ENCODE results near the gene PCDHGA1. TPM values are rescaled to one million over a fixed set of nuclear protein-coding genes. Genes with fewer than 3 reads are reported as not detected.

Gene PCDHGA1
- total RNA-seq, 1 experiment from 2014 or later, result 0.35 TPM

DNA sequence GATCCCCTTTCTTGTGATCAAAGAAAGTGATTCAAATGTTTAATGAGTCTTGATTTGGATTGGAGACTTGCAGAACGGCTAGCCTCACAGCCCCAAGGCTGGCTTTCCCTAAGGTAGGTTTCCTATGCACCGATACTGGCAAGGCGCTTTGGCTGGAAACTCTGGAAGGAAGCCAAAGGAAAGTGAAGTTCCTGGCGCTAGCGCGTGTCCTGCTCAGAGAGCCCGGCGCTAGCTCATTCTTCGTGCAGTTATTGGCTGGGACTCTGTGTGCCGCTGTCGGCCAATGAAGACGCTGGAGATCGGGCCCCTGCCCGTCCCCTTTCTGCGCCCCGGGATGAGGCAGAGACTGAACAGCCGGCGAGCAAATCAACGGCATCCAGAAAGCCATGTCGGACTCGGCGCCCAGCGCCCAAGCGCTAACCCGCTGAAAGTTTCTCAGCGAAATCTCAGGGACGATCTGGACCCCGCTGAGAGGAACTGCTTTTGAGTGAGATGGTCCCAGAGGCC lies 145.4 kb downstream of the PCDHGA1 start, which contains the start of gene PCDHGC3:
Gene PCDHGC3, plus strand, starts transcription at position 342 of the 507 bp plus-strand sequence. Its CDS starts 151 bp downstream, at position 493.
- H3K36me3 Mint-ChIP-seq (ENCODE audit: insufficient read depth, unreplicated experiment), result peaks cover 28% of the 10 kb centered on the region
- no TSS peak for BruUV-seq (replicated peaks)
- TF ChIP-seq, protein P1, sequence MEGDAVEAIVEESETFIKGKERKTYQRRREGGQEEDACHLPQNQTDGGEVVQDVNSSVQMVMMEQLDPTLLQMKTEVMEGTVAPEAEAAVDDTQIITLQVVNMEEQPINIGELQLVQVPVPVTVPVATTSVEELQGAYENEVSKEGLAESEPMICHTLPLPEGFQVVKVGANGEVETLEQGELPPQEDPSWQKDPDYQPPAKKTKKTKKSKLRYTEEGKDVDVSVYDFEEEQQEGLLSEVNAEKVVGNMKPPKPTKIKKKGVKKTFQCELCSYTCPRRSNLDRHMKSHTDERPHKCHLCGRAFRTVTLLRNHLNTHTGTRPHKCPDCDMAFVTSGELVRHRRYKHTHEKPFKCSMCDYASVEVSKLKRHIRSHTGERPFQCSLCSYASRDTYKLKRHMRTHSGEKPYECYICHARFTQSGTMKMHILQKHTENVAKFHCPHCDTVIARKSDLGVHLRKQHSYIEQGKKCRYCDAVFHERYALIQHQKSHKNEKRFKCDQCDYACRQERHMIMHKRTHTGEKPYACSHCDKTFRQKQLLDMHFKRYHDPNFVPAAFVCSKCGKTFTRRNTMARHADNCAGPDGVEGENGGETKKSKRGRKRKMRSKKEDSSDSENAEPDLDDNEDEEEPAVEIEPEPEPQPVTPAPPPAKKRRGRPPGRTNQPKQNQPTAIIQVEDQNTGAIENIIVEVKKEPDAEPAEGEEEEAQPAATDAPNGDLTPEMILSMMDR (IDR thresholded peaks at IDR 0.05; ENCODE audit: unreplicated experiment), result peak; percentile 55
- ChIA-PET POLR2A (interaction anchor here (0.6 to 4.5 kb wide), 19 partner anchors 11 to 435 kb away, joined by 3 to 82 read pairs (median 6); partner anchors contain the start of genes PCDHGA10, PCDHGC5 and TAF7), CTCF (interaction anchor here (0.6 to 4.8 kb wide), 32 partner anchors 8 to 602 kb away, joined by 3 to 75 read pairs (median 5); partner anchors contain the start of genes DIAPH1, PCDHB10, PCDHB14 and PCDHGA10)
- H3K9me3 Mint-ChIP-seq (ENCODE audit: unreplicated experiment), result no peaks in the 10 kb centered on the region
- peak; percentile 98 for DNase-seq (ENCODE audit: unreplicated experiment)
- no peaks in the 10 kb centered on the region for H3K27me3 Mint-ChIP-seq (ENCODE audit: insufficient read depth, unreplicated experiment)
- peak within 1 kb of the TSS; percentile 84 for H3K27ac Mint-ChIP-seq (ENCODE audit: low read depth, unreplicated experiment)
- peaks cover 18% of the 10 kb centered on the region for H3K4me1 Mint-ChIP-seq (ENCODE audit: insufficient read depth, unreplicated experiment)
- intact Hi-C loops (cut with micrococcal nuclease), result loop anchor here (1.0 to 2.0 kb wide), 4 partner anchors 34 to 253 kb away; partner anchors contain the start of gene PCDHB14
- H3K4me3 Mint-ChIP-seq (ENCODE audit: unreplicated experiment), result peak within 1 kb of the TSS; percentile 94

DNA sequence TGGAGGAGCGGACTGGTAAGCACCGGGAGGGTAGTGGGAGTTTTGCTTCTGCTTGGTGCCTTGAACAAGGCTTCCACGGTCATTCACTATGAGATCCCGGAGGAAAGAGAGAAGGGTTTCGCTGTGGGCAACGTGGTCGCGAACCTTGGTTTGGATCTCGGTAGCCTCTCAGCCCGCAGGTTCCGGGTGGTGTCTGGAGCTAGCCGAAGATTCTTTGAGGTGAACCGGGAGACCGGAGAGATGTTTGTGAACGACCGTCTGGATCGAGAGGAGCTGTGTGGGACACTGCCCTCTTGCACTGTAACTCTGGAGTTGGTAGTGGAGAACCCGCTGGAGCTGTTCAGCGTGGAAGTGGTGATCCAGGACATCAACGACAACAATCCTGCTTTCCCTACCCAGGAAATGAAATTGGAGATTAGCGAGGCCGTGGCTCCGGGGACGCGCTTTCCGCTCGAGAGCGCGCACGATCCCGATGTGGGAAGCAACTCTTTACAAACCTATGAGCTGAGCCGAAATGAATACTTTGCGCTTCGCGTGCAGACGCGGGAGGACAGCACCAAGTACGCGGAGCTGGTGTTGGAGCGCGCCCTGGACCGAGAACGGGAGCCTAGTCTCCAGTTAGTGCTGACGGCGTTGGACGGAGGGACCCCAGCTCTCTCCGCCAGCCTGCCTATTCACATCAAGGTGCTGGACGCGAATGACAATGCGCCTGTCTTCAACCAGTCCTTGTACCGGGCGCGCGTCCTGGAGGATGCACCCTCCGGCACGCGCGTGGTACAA lies 146.0 kb downstream of the PCDHGA1 start:
- peaks cover 18% of the 10 kb centered on the region for H3K4me1 Mint-ChIP-seq (ENCODE audit: insufficient read depth, unreplicated experiment)
- no peaks in the 10 kb centered on the region for H3K27me3 Mint-ChIP-seq (ENCODE audit: insufficient read depth, unreplicated experiment)
- TF ChIP-seq, protein P1 (IDR thresholded peaks at IDR 0.05; ENCODE audit: unreplicated experiment), result no peak
- DNase-seq (ENCODE audit: unreplicated experiment), result peak; percentile 58
- ChIA-PET POLR2A (interaction anchor here (0.6 to 4.5 kb wide), 18 partner anchors 8 to 251 kb away, joined by 3 to 82 read pairs (median 6); partner anchors contain the start of genes PCDHGA12, PCDHGC4 and TAF7), CTCF (interaction anchor here (0.6 to 4.8 kb wide), 29 partner anchors 11 to 602 kb away, joined by 3 to 75 read pairs (median 6); partner anchors contain the start of genes DIAPH1, PCDHB10, PCDHB14 and PCDHGA10)
- no peaks in the 10 kb centered on the region for H3K9me3 Mint-ChIP-seq (ENCODE audit: unreplicated experiment)
- peaks cover 31% of the 10 kb centered on the region for H3K36me3 Mint-ChIP-seq (ENCODE audit: insufficient read depth, unreplicated experiment)
- TSS peak; percentile 53 for BruUV-seq (replicated peaks)
- intact Hi-C loops (cut with micrococcal nuclease), result loop anchor here (1.0 kb wide), 1 partner anchor 48 kb away; no protein-coding TSS in a partner anchor
- H3K4me3 Mint-ChIP-seq (ENCODE audit: unreplicated experiment), result peak overlapping the region; percentile 94
- peak overlapping the region; percentile 84 for H3K27ac Mint-ChIP-seq (ENCODE audit: low read depth, unreplicated experiment)

GRCh38 chr5:141477044-141477575 lies 146.8 kb downstream of the PCDHGA1 start:
- ChIA-PET POLR2A (interaction anchor here (0.6 to 4.5 kb wide), 15 partner anchors 7 to 752 kb away, joined by 3 to 82 read pairs (median 7); partner anchors contain the start of genes PCDHGA12, PCDHGC4 and TAF7), CTCF (interaction anchor here (0.6 to 4.8 kb wide), 19 partner anchors 12 to 731 kb away, joined by 3 to 75 read pairs (median 5); partner anchors contain the start of genes PCDHGA10 and PCDHGA12)
- Mint-ChIP-seq H3K9me3 (ENCODE audit: unreplicated experiment) (no peaks in the 10 kb centered on the region), H3K4me1 (ENCODE audit: insufficient read depth, unreplicated experiment) (peaks cover 18% of the 10 kb centered on the region), H3K36me3 (ENCODE audit: insufficient read depth, unreplicated experiment) (peaks cover 31% of the 10 kb centered on the region), H3K27ac (ENCODE audit: low read depth, unreplicated experiment) (no peak overlapping the region), H3K27me3 (ENCODE audit: insufficient read depth, unreplicated experiment) (no peaks in the 10 kb centered on the region), H3K4me3 (ENCODE audit: unreplicated experiment) (peak overlapping the region; percentile 94)
- no TSS peak for BruUV-seq (replicated peaks)
- no peak for DNase-seq (ENCODE audit: unreplicated experiment)
- TF ChIP-seq, protein P1 (IDR thresholded peaks at IDR 0.05; ENCODE audit: unreplicated experiment), result no peak
- intact Hi-C loops (cut with micrococcal nuclease), result no loop called here

All from MCF 10A (cell line).